ENCODE results near the gene MCTP2.

The MCTP2 gene

GRCh38 chr15:94359716-94360115 is 128.4 kb downstream of the MCTP2 start:
- DNase-seq = no peak

- no peak for DNase-seq
Measured at GRCh38 chr15:94360251-94360685, 128.9 kb downstream of the MCTP2 start.

GRCh38 chr15:94362385-94363092 is 131.2 kb downstream of the MCTP2 start:
- no peak for DNase-seq

GRCh38 chr15:94363382-94363781 is 132.0 kb downstream of the MCTP2 start:
- DNase-seq = no peak

GRCh38 chr15:94366781-94367180 is 135.4 kb downstream of the MCTP2 start:
- no peak for DNase-seq

- DNase-seq = no peak
Measured at GRCh38 chr15:94367726-94368535, 136.6 kb downstream of the MCTP2 start.

GRCh38 chr15:94370206-94370935 is 139.0 kb downstream of the MCTP2 start:
- peak; percentile 40 for DNase-seq

- DNase-seq = no peak
Measured at GRCh38 chr15:94370936-94371285, 139.6 kb downstream of the MCTP2 start.

- no peak for DNase-seq
Measured at GRCh38 chr15:94372821-94373220, 141.5 kb downstream of the MCTP2 start.

- DNase-seq = no peak
Measured at GRCh38 chr15:94375997-94376396, 144.6 kb downstream of the MCTP2 start.

- no peak for DNase-seq
Measured at GRCh38 chr15:94379986-94380385, 148.6 kb downstream of the MCTP2 start.

- no peak for DNase-seq
Measured at GRCh38 chr15:94380798-94381197, 149.4 kb downstream of the MCTP2 start.

- no peak for DNase-seq
Measured at GRCh38 chr15:94381384-94381783, 150.0 kb downstream of the MCTP2 start.

- no peak for DNase-seq
Measured at GRCh38 chr15:94383041-94383440, 151.7 kb downstream of the MCTP2 start.

- no peak for DNase-seq
Measured at GRCh38 chr15:94383706-94384105, 152.3 kb downstream of the MCTP2 start.

- DNase-seq = no peak
Measured at GRCh38 chr15:94385441-94385840, 154.1 kb downstream of the MCTP2 start.

GRCh38 chr15:94386351-94386750 is 155.0 kb downstream of the MCTP2 start:
- DNase-seq = no peak

- no peak for DNase-seq
Measured at GRCh38 chr15:94387442-94387841, 156.1 kb downstream of the MCTP2 start.

- no peak for DNase-seq
Measured at GRCh38 chr15:94387849-94388441, 156.6 kb downstream of the MCTP2 start.

- DNase-seq = no peak
Measured at GRCh38 chr15:94395640-94396039, 164.3 kb downstream of the MCTP2 start.

- DNase-seq = no peak
Measured at GRCh38 chr15:94397337-94397736, 166.0 kb downstream of the MCTP2 start.

GRCh38 chr15:94398001-94398400 is 166.6 kb downstream of the MCTP2 start:
- DNase-seq = no peak
